ENCODE data around the gene NTM.
"Not testable (repeated sequence)": the region's sequence is repeated elsewhere in the genome, so short reads cannot be mapped to it uniquely, and the experiment has no call there.

NTM gene

DNA sequence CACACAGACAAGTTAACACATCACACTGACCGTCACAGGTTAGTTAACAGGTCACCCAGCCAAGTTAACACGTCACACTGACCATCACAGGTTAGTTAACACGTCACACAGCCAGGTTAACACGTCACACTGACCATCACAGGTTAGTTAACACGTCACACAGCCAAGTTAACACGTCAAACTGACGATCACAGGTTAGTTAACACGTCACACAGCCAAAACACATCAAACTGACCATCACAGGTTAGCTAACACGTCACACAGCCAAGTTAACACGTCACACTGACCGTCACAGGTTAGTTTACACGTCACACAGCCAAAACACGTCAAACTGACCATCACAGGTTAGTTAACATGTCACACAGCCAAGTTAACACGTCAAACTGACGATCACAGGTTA lies 699.2 kb downstream of the NTM start:
- H3K4me3 ChIP-seq (ENCODE audit: low read depth in 1 of 2, low read length in 2 of 2); H3K27ac ChIP-seq (ENCODE audit: low read depth, low read length); H3K27me3 ChIP-seq (ENCODE audit: control insufficient read depth in 1 of 2, insufficient read depth in 2 of 2, low read length in 2 of 2); H3K9me3 ChIP-seq (ENCODE audit: low read length); H3K4me1 ChIP-seq (ENCODE audit: insufficient read depth, low read length); H3K9ac ChIP-seq (ENCODE audit: low read length); H3K36me3 ChIP-seq (ENCODE audit: insufficient read depth, low read length): not testable (repeated sequence)

DNA sequence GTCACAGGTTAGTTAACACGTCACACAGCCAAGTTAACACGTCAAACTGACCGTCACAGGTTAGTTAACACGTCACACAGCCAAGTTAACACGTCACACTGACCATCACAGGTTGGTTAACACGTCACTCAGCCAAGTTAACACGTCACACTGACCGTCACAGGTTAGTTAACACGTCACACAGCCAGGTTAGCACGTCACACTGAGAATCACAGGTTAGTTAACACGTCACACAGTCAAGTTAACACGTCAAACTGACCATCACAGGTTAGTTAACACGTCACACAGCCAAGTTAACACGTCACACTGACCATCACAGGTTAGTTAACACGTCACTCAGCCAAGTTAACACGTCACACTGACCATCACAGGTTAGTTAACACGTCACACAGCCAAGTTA lies 700.5 kb downstream of the NTM start:
- H3K27me3 ChIP-seq (ENCODE audit: control insufficient read depth in 1 of 2, insufficient read depth in 2 of 2, low read length in 2 of 2); H3K36me3 ChIP-seq (ENCODE audit: insufficient read depth, low read length); H3K27ac ChIP-seq (ENCODE audit: low read depth, low read length); H3K9ac ChIP-seq (ENCODE audit: low read length); H3K9me3 ChIP-seq (ENCODE audit: low read length); H3K4me1 ChIP-seq (ENCODE audit: insufficient read depth, low read length); H3K4me3 ChIP-seq (ENCODE audit: low read depth in 1 of 2, low read length in 2 of 2): not testable (repeated sequence)

DNA sequence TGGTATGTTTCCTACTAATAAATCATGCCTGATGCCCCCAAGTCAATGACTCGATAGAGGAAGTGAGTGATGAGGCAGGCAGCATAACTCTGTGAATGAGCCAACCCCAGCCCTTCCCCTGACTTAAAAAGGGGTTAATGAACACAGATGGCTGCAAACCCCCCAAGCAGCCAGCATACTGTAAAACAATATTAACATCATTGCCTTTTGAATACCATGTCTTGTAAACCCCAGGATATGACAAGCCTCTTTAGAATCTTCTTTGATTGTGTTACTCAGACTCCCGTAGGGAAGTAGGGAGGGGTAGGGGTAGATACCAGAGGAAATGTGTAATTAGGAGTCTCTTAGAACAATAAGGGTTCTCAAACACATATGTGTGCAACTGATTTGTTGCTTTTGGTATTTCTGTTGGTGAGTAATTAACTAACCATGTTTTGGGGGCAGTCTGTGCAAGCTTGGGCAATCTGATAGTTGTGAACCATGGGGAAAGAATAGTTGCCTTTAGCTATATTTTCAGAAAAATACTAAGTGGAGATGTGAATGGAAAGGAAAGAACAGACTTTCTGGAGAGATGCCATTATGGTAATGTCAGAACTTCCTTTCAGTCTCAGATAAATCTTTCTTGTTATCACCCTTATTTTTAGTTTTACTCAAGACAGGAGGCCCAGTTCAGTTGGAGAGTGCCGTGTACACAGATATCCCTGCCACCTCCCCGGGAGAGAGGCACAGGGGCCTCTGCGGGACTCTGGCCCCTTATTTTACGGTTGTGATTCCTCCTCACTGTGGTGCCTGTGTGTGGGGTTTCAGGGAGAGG lies 701.8 kb downstream of the NTM start:
- Histone ChIP-seq H3K27ac (ENCODE audit: low read depth, low read length) (no peak overlapping the region), H3K4me1 (ENCODE audit: insufficient read depth, low read length) (peaks cover 4% of the 10 kb centered on the region), H3K27me3 (ENCODE audit: control insufficient read depth in 1 of 2, insufficient read depth in 2 of 2, low read length in 2 of 2) (no peaks in the 10 kb centered on the region), H3K4me3 (ENCODE audit: low read depth in 1 of 2, low read length in 2 of 2) (no peak overlapping the region), H3K9me3 (ENCODE audit: low read length) (no peaks in the 10 kb centered on the region), H3K36me3 (ENCODE audit: insufficient read depth, low read length) (no peaks in the 10 kb centered on the region), H3K9ac (ENCODE audit: low read length) (no peak overlapping the region)

DNA sequence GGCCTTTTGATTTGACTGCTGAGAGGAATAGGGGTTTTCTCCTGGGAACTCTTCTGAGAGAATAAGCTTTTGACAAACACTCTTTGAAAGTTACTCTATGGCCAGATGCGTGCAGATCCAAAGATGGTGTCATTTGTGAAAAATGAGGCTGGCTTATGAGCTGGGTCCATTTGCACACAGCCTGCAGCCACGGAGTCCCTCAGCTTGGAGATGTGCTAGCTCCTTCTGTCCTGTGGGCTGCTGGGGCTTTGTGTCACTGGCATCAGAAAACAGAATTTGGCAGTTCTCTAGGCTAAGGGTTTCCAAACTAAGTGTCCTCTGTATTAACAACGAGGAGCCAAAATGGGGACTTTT lies 702.4 kb downstream of the NTM start:
- Histone ChIP-seq H3K36me3 (ENCODE audit: insufficient read depth, low read length) (no peaks in the 10 kb centered on the region), H3K4me3 (ENCODE audit: low read depth in 1 of 2, low read length in 2 of 2) (no peak overlapping the region), H3K27me3 (ENCODE audit: control insufficient read depth in 1 of 2, insufficient read depth in 2 of 2, low read length in 2 of 2) (no peaks in the 10 kb centered on the region), H3K27ac (ENCODE audit: low read depth, low read length) (no peak overlapping the region), H3K9me3 (ENCODE audit: low read length) (no peaks in the 10 kb centered on the region), H3K4me1 (ENCODE audit: insufficient read depth, low read length) (peaks cover 4% of the 10 kb centered on the region), H3K9ac (ENCODE audit: low read length) (no peak overlapping the region)

DNA sequence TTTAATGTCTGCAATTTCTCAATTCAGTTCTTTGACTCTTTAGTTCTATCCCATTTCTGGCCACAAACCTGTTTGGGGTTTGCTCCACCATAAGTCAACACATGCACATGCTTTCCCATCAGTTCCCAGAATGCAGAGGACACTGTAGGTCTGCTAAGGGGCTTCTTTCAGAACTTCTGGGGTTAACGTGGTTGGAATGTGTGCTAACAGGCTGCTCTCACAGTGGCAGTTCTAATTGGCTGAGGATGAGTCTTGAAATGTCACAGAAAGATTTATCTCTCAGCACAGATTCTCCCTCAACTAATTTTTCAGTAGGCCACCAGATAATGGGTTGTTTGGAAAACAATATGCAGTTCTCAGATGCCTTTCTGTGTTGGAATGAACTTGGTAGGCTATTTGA lies 703.4 kb downstream of the NTM start:
- Histone ChIP-seq H3K4me3 (ENCODE audit: low read depth in 1 of 2, low read length in 2 of 2) (no peak overlapping the region), H3K27ac (ENCODE audit: low read depth, low read length) (no peak overlapping the region), H3K4me1 (ENCODE audit: insufficient read depth, low read length) (peaks cover 4% of the 10 kb centered on the region), H3K9ac (ENCODE audit: low read length) (no peak overlapping the region), H3K36me3 (ENCODE audit: insufficient read depth, low read length) (no peaks in the 10 kb centered on the region), H3K9me3 (ENCODE audit: low read length) (no peaks in the 10 kb centered on the region), H3K27me3 (ENCODE audit: control insufficient read depth in 1 of 2, insufficient read depth in 2 of 2, low read length in 2 of 2) (no peaks in the 10 kb centered on the region)

DNA sequence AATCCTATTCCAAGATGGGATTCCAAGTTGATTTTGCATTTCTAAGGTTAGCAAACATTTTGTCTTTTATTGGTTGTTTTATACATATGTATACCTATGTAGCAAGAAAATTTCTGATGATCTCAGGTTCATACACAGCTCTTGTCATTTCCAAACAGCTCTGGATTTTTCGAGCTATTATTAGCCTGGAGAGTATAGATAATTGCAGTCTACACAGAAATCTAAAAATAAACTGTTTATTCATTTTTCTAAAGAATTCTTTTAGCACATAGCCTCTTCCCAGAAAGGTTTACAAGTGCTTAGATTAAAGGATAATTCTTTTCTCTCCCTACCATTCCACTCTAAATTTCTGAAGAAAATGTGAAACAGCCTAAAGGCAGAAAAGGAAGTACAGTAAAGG lies 705.0 kb downstream of the NTM start:
- peaks cover 4% of the 10 kb centered on the region for H3K4me1 ChIP-seq (ENCODE audit: insufficient read depth, low read length)
- H3K27ac ChIP-seq (ENCODE audit: low read depth, low read length): no peak overlapping the region
- H3K36me3 ChIP-seq (ENCODE audit: insufficient read depth, low read length): no peaks in the 10 kb centered on the region
- H3K9ac ChIP-seq (ENCODE audit: low read length): no peak overlapping the region
- no peak overlapping the region for H3K4me3 ChIP-seq (ENCODE audit: low read depth in 1 of 2, low read length in 2 of 2)
- H3K9me3 ChIP-seq (ENCODE audit: low read length): no peaks in the 10 kb centered on the region
- no peaks in the 10 kb centered on the region for H3K27me3 ChIP-seq (ENCODE audit: control insufficient read depth in 1 of 2, insufficient read depth in 2 of 2, low read length in 2 of 2)

DNA sequence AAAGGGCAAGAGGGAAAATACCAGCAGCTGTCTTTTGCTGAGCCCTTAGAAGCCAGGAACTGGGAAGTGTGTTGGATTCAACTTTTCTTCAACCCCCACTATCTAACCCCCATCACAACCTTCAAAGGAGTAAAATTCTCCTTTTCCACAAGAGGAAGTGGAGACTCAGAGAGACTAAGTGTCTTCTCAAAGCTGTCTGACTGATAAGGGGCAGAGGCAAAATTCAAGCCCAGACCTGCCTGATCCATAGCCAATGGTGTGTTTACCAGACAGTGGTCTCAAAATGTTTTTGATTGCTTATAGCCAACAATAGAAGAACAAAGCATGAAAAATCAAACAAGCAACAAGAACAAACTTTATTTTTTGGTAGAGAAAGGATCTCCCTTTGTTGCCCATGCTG lies 707.0 kb downstream of the NTM start:
- Histone ChIP-seq H3K27me3 (ENCODE audit: control insufficient read depth in 1 of 2, insufficient read depth in 2 of 2, low read length in 2 of 2) (no peaks in the 10 kb centered on the region), H3K4me3 (ENCODE audit: low read depth in 1 of 2, low read length in 2 of 2) (no peak overlapping the region)

DNA sequence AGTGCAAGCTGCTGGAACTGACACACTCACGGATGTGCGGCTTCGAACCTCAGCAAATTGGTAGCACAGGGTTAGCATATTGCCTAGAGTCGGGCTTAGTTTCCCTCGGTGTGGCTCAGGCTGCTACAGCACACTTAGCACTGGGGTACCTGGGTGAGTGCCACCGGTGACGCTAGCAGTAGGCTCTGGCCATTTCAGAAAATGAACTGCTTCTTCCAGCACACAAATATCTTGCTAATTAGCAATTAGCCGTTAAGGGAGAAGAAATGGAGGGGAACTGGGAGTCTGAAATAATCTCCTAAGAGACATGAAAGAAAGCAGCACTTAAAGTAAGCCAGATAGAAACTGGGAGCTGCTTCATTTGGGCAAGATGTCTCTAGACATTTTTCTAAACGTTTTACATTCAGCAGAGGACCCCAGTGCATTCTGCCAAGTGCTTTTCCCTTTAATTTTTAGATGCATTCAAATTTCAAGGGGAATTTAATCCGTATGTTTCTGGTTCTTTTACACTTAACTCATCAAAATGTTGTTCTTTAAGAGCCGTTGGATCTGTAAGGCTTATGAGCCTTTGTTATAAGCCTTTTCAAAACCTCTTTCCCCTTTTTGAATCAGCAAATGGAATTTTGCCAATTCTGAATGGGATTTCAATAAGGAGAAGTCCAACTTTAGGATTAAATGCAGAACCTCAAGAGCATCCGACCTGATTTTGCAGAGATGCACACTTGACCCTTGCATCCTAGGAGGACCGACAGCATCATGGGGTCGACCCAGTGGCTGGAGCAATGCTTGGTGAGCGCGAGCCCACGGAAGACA lies 708.1 kb downstream of the NTM start:
- Histone ChIP-seq H3K9ac (ENCODE audit: low read length) (no peak overlapping the region), H3K4me1 (ENCODE audit: insufficient read depth, low read length) (no peaks in the 10 kb centered on the region), H3K27me3 (ENCODE audit: control insufficient read depth in 1 of 2, insufficient read depth in 2 of 2, low read length in 2 of 2) (no peaks in the 10 kb centered on the region), H3K9me3 (ENCODE audit: low read length) (no peaks in the 10 kb centered on the region), H3K4me3 (ENCODE audit: low read depth in 1 of 2, low read length in 2 of 2) (no peak overlapping the region), H3K27ac (ENCODE audit: low read depth, low read length) (no peak overlapping the region), H3K36me3 (ENCODE audit: insufficient read depth, low read length) (no peaks in the 10 kb centered on the region)

More for the DNA sequence above, 707.0 kb downstream of the NTM start:
- Histone ChIP-seq H3K4me1 (ENCODE audit: insufficient read depth, low read length) (no peaks in the 10 kb centered on the region), H3K9ac (ENCODE audit: low read length) (no peak overlapping the region), H3K9me3 (ENCODE audit: low read length) (no peaks in the 10 kb centered on the region), H3K36me3 (ENCODE audit: insufficient read depth, low read length) (no peaks in the 10 kb centered on the region), H3K27ac (ENCODE audit: low read depth, low read length) (no peak overlapping the region)

DNA sequence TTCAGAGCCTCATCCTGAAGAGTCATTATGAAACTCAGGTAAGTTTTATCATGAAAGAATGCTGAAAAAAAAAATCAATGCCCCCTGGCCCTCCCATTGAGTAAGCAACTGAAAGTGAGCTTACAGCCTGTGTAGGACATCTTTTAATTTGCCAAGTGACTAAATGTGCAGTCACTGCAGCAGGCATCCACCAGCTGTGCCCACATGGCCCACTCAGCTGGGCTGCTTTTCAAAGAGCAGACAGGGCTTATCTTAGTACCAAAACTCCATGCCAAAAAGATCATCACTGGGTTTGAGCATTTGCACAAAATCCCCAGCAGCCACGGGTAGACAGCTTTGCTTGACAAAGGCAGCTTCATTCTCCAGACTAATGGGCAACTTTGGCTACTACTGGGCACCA lies 709.7 kb downstream of the NTM start:
- Histone ChIP-seq H3K36me3 (ENCODE audit: insufficient read depth, low read length) (no peaks in the 10 kb centered on the region), H3K9ac (ENCODE audit: low read length) (no peak overlapping the region), H3K4me3 (ENCODE audit: low read depth in 1 of 2, low read length in 2 of 2) (no peak overlapping the region), H3K4me1 (ENCODE audit: insufficient read depth, low read length) (no peaks in the 10 kb centered on the region), H3K27ac (ENCODE audit: low read depth, low read length) (no peak overlapping the region), H3K27me3 (ENCODE audit: control insufficient read depth in 1 of 2, insufficient read depth in 2 of 2, low read length in 2 of 2) (no peaks in the 10 kb centered on the region), H3K9me3 (ENCODE audit: low read length) (peaks cover 5% of the 10 kb centered on the region)

DNA sequence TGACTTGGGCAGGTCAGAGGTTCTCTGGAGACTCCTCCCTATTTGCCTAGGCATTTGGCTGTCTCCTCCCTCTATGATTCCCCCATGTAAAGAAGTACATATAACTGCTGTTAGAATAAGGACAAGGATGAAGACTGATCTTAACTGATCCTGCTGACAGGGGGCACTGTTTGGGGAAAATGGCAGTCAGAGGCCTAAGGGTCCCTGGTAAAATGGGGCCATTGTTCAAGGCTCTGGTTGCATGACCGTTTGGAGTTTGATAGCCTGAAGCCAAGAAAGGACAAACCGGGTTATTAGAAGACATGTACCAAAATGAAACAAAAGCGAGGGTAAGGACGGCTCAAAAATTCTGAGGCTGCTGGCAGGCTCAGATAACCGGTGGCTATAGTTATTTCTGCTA lies 712.2 kb downstream of the NTM start:
- Histone ChIP-seq H3K4me3 (ENCODE audit: low read depth in 1 of 2, low read length in 2 of 2) (no peak overlapping the region), H3K27ac (ENCODE audit: low read depth, low read length) (no peak overlapping the region), H3K9me3 (ENCODE audit: low read length) (peaks cover 5% of the 10 kb centered on the region), H3K9ac (ENCODE audit: low read length) (no peak overlapping the region), H3K4me1 (ENCODE audit: insufficient read depth, low read length) (no peaks in the 10 kb centered on the region), H3K36me3 (ENCODE audit: insufficient read depth, low read length) (no peaks in the 10 kb centered on the region), H3K27me3 (ENCODE audit: control insufficient read depth in 1 of 2, insufficient read depth in 2 of 2, low read length in 2 of 2) (no peaks in the 10 kb centered on the region)

DNA sequence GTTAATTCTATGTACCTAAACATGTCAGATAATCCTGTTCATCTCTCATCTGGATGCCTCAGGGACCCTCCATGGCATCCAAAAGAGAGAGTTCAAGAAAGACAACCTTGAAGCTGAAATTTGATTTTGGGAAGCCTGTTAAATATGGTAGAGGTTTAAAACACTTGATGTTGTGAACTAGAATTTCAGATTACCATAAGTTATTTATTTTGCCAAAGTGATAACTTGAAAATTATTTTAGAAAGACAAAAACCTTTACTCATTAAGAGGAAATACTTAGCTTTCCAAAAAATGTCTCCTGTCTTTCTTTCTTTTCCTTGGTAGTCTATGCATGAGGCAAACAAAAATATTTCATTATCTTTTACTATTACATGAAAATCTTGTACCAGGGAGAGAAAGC lies 714.0 kb downstream of the NTM start:
- Histone ChIP-seq H3K4me1 (ENCODE audit: insufficient read depth, low read length) (no peaks in the 10 kb centered on the region), H3K27ac (ENCODE audit: low read depth, low read length) (no peak overlapping the region), H3K9me3 (ENCODE audit: low read length) (peaks cover 5% of the 10 kb centered on the region), H3K4me3 (ENCODE audit: low read depth in 1 of 2, low read length in 2 of 2) (no peak overlapping the region), H3K27me3 (ENCODE audit: control insufficient read depth in 1 of 2, insufficient read depth in 2 of 2, low read length in 2 of 2) (no peaks in the 10 kb centered on the region), H3K9ac (ENCODE audit: low read length) (no peak overlapping the region), H3K36me3 (ENCODE audit: insufficient read depth, low read length) (no peaks in the 10 kb centered on the region)

DNA sequence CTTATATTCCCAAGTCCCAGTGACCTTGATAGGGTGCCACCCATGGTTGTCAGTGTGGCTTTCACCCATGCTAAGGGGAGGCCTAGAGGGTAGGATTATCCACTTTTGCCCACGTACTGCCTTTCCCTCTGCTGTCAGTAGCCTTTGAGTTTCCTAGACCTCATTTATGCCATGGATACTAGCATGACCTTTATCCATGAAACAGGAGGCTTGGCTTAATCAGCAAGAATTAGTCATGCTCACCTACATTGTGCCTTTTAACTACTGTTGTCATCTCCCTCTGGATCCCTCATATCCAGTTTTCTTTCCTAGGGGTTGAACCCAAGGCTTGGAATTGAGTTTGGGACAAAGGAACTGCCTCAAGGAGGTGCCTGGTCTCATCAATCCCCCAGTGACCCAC lies 716.7 kb downstream of the NTM start:
- no peak overlapping the region for H3K4me3 ChIP-seq (ENCODE audit: low read depth in 1 of 2, low read length in 2 of 2)
- H3K27me3 ChIP-seq (ENCODE audit: control insufficient read depth in 1 of 2, insufficient read depth in 2 of 2, low read length in 2 of 2): no peaks in the 10 kb centered on the region
- H3K36me3 ChIP-seq (ENCODE audit: insufficient read depth, low read length): no peaks in the 10 kb centered on the region
- no peak overlapping the region for H3K9ac ChIP-seq (ENCODE audit: low read length)
- H3K9me3 ChIP-seq (ENCODE audit: low read length): peaks cover 5% of the 10 kb centered on the region
- no peak overlapping the region for H3K27ac ChIP-seq (ENCODE audit: low read depth, low read length)
- no peaks in the 10 kb centered on the region for H3K4me1 ChIP-seq (ENCODE audit: insufficient read depth, low read length)
